ENCODE data around the gene GRK1. TPM values are rescaled to one million over a fixed set of nuclear protein-coding genes. Genes with fewer than 3 reads are reported as not detected.

GRK1 gene
- total RNA-seq, 1 donor from 2014 or later: not detected

DNA sequence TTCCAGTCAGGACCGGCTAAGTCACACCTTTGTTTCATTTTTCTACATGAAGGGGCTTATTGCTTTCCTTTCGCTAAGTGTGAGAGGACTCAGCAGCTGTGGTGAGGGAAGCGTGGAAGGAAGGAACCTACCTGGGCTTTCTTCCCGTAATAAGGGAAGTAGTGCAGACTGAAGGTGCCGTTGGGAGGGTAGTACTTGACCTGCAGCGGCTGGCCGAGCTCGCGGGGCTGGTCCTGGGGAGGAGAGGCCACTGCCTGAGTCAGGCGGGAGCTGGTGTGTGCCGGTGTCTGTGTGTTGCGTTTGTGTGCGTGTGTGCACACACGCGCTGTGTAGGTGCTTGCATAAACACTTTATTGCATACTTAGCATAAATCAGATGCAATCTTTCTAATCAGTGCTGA lies 16.7 kb upstream of the GRK1 start:
- DNase-seq: no peak

GRCh38 chr13:113650731-113651148 lies 16.3 kb upstream of the GRK1 start:
- DNase-seq: no peak

DNA sequence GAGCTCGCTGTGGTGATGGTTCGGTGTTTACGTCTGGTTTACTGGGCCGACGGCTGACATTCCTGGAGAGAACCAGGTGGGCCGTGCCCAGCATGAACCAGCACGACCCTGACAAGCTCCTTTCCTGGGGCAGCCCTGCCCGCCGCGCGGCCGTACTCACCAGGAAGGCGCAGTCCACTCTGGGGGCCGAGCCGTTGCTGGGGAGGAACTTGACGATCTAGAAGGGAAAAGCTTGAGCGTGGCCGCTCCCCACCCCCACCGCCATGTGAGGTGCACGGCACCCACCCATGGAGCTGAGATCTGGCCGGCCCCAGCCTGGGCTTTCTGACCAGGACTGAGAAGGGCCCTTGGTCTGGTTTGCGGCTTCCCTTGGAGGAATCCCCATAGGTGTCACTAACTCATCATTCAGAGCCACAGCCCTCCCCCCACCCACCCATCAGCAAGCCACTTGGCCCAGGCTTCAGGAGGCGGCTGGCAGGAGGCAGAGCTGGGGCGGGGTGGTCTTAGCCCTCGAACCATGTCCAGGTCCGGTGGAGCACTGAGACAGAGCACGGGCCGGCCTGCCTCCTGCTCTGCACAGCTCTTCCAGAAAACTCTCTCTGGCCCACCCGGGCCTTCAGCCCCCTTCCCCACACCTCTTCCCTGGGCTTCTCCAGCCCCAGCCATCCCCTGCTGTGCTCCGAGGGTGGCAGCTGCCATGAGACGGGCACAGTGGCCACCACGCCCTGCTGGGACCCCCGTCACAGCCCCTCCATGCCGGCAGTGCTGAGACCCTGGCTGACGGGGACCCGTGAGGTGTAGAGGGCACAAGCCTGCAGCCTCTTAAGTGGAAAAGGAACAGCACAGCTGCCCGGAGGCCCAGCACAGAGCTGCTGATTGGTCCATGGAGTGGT lies 15.3 kb upstream of the GRK1 start:
- no peak for DNase-seq

DNA sequence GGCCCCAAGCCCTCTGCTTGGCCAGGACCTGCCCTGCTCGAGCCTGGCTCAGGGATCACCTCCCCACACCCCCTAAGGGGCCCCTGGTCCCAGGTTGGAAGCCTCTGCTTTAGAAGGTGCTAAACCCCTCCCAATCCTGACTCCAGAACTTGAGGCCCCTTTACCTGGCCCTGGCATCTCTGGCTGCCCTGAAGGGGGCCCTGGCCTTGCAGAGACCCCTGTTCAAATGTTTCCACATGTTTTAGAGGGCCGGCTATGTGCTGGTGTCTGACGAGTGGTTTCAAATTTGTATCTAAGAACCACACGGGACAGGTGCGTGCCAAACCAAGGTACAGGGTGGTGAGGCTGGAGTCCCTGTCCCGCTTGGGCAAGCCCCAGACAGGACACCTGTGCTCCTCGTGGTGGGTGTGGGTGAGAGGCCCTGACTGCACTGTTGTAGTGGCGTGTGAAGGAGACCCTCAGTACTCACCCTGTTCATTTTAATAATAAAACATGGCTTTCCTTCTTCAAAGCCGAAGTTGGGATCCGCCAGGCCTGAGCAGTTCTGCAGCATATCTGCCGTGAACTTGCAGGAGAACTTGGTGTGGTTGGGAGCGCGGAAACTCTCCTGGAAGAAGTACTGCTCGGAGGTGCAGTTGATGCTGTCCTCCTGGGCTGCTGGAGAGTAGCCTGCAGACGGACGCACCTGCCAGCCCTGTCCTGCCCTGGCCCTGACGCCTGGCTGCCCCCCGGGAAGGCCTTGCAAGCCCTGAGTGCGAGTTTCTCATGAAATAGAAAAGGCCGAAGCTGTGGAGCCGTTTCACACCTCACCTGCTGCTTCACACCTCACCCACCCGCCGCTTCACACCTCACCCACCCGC lies 14.4 kb upstream of the GRK1 start:
- DNase-seq: no peak

- DNase-seq: no peak
Measured at GRCh38 chr13:113653264-113654174, 13.5 kb upstream of the GRK1 start.

- no peak for DNase-seq
Measured at GRCh38 chr13:113654175-113654560, 12.9 kb upstream of the GRK1 start.

DNA sequence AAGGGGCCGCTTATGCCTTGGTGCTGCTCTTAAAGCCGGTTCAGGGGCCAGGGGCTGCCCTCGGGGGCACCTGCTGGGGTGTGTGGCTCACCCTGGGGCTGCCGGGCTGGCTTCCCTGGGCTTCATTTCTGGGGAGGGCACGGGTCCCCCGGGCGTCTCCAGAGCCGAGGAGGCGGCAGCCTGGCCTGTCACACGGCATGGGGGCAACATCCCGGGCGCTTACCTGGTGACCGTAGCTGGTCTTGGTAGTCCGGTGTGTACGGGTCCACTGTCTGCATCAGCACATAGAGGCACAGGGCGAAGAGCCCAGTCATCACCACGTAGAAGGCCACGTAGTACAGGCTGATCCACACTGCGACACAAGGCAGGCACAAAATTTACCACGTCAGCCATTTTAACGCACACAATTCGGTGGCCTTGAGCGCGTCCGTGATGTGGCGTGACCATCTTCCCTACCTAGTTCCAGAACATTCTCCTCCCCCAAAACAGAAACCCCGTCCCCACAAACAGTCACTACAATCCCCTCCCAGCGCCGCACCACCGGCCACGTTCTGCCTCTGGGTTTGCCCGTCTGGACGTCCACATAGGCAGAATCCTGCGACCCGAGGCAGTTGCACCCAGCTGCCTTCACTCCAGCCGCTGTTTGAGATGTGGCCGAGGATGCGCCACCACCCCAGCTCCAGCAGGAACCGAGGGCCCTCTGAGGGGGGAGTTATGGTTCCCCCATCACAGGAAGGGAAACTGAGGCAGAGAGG lies 12.3 kb upstream of the GRK1 start:
- no peak for DNase-seq

DNA sequence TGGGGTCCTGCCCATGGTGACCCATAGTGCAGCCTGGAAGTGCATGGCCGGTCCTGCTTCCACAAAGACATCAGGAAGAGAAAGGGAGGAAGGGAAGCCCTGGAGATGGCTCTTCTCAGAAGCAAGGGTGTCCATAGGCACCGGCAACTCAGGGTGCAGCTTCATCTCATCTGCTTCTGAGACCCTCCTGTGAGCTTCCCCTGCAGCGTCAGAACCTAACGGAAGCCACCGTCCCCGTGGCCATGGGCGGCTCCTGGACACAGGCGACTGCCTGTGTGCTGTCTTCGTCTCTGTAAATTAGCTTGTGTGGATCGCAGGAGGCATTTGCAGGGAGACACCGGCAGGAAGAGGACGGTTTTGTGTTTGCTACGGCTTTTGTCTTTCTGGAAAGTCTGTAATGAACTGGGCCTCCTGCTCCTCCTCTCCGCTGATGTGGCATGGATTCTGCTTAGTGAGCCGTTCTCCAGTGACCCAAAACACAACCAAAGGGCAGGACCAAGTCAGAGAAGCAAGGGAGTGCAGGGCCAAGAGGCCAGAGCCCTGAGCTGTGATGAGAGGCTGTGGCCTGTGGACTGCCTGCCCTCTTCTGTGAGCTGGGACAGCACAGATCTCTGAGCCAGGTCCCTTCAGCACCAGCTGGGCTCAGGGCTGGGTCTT lies 11.5 kb upstream of the GRK1 start:
- DNase-seq: no peak

DNA sequence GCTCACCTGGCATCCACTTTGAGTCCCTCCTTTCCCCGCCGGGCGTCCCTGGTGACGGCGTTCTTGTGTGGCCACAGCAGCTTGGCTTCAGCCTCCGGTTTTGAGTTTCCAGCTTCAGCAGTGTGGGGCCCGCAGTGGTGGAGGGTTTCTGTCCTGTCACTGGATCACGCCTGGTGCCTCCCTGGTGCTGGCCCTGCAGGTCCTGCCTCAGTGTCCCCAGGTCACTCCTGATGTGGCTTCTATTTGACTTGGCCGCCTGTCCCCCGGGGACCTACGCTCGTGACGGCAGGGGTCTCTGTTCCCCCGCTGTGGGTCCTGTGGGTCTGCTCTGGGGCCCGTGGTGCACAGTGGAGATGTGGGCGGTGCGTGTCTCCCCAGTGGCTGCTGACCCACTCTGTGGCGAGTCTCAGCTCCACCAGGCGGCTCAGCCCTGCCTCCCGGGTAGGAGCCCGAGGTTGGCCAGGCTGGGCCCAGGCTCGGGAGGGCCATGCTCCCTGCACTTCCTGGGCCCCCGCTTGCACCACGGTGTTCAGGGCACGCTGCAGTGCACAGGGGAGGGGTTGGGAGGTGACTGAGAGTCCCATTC lies 10.9 kb upstream of the GRK1 start:
- no peak for DNase-seq

- DNase-seq: no peak
Measured at GRCh38 chr13:113656831-113657671, 10.0 kb upstream of the GRK1 start.

DNA sequence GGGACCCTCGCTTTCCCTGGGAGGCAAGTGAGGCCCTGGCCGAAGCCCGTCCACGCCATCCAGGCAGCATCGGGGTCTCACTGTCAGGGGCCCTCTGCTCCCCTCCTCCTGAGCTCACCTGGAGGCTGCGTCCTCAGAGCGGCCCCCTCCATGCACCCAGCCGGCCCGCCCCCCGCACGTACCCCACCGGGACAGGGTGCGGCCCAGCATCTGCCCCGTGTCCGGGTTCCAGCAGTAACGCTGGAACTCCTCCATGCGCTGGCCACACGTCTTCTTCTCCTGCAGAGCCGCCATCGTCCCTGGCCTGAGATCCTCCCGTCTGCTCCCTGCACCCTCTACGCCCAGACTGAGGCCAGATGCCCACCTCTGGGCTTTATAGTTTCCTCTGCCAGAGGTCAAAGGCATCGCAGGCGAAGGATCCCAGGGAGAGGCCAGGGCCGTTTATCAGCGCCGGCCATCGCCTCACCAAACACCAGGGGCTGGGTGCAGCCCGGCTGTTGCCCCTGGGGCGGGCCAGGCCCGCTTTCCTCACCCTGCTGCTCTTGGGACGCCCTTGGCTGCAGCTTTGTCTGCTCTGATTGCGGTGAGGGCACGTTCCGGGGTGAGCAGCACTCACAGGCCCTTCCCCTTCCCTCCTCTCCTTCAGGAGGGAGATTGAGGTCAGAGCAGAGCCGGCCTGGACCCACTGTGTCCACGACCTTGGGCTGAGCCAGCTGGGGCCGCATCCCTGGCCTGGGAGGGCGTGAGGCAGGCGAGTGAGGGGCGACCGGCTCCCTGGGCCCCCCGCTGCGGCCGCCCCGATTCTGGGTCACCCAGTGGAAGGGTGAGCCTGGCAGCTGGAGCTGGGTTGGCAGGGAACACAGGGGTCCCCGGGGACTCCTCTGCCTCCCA lies 8.9 kb upstream of the GRK1 start, which contains the start of gene ATP4B:
TSS of gene ATP4B (minus strand) at position 348 of the 891 bp plus-strand sequence. CDS start at position 294, 54 bp downstream.
- DNase-seq: no peak

DNA sequence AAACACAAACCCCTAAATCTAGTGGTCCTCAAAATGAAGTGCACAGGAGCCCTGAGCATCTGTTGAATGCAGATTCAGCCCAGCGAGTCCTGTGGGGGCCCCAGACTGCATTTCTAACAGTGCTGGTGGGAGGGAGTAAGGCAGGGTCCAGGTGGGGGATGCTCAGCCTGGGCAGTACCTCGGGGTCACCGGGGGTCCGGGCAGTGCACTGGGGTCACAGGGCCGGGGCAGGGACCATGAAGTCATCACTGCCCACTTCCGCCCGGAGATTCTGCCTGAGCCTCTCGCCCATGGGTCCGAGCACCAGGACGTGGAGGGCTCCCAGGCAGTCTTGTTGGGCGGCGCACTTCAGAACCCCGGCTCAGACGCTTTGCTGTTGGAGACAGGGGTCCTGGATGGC lies 8.2 kb upstream of the GRK1 start:
- no peak for DNase-seq

GRCh38 chr13:113659337-113659736 lies 7.7 kb upstream of the GRK1 start:
- DNase-seq: no peak

DNA sequence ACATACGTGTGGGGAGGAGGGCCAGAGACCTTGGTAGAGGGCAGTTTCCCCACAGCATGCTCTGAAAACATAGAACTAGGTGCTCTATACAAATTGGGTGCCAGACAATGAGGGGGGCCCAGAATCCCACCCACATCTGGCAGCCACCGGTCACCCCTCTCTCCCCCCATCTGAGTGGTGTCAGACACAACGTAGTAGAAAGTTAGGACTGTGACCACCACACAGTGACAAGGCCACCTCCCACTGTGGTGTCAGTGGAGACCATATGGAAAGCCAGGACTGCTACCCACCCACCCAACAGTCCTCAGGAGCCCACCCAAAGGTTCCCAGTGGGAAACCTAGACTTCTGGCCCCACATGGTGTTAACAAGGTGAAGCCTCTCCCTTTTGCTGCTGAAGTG lies 7.0 kb upstream of the GRK1 start:
- no peak for DNase-seq

DNA sequence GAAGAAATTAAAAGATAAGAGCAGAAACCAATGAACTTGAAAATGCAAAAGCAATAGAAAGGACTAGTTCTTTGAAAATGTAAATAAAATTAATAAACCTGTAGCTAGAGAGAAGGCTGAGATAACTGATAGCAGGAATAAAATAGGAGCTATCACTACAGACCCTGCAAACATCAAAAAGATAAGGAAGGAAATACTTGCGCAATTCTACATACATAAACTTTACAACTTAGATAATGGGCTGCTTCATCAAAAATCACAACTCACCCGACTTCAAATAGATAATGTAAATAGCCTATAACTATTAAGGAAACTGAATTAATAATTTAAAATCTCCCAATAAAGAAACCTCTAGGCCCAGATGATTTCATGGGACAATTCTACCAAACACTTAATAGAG lies 5.5 kb upstream of the GRK1 start:
- no peak for DNase-seq

GRCh38 chr13:113663934-113664333 lies 3.1 kb upstream of the GRK1 start:
- no peak for DNase-seq

DNA sequence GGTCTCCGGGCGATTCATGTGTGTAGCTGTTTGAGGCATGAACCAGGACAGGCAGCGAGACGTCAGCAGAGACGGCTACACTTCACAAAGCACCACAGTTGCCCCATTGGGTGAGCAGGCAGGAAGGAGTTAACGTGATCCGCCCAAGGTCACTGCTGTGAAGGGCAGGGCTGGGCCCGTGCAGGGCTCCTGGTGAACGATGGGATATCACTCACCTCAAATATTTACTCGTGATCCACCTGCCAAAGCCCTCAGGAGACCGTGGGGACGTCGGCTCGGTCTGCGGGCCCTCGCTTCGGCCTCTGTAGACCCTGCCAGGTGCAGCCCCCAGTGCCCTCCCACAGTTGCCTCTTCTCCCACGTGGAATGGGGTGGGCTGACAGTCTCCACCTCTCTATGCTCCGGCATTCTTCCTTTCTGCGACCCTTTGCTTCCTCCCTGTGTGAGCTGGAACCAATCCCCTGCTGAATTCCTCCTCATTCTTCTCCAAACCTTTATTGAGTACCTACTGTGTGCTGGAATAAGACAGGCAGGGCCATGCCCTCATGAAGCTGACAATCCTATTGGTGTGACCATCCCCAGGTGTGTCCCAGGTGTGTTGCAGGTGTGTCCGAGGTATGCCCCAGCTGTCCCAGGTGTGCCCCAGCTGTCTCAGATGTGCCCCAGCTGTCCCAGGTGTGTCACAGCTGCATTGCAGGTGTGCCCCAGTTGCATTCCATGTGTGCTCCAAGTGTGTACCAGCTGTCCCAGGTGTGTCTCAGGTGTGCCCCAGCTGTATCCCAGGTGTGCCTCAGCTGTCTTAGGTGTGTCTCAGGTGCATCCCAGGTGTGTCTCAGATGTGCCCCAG lies 2.0 kb upstream of the GRK1 start:
- DNase-seq: no peak

Measured in skin of body (tissue), 2 donors.